Testis (tissue), 3 donors: ENCODE data around the gene CLRN1. TPM values are rescaled to one million over a fixed set of nuclear protein-coding genes. Genes with fewer than 3 reads are reported as not detected.

ENCODE experiments used
- DNase-seq: peaks from one replicate; pipeline ENCODE4 v3.0.0-alpha.2; 2019
- H3K27ac ChIP-seq, 2 donors: fragments of 200-600 bp; sonication (generic); one replicate each; pipeline ENCODE4 v1.5.1; 2019
- H3K27me3 ChIP-seq: fragments of 200-600 bp; sonication (generic); one replicate; pipeline ENCODE4 v1.5.1; 2019
- H3K36me3 ChIP-seq: fragments of 200-600 bp; sonication (generic); one replicate; pipeline ENCODE4 v1.5.1; 2017; ENCODE audit warnings: low read depth; ENCODE audit errors: missing control alignments
- H3K4me1 ChIP-seq: fragments of 200-600 bp; sonication (generic); one replicate; pipeline ENCODE4 v1.5.1; 2019
- H3K4me3 ChIP-seq, 2 donors: fragments of 200-600 bp; sonication (generic); one replicate each; pipeline ENCODE4 v1.5.1; 2017 to 2019
- H3K9me3 ChIP-seq: fragments of 200-600 bp; sonication (generic); one replicate; pipeline ENCODE4 v1.5.1; 2017
- CTCF ChIP-seq, 3 experiments: fragments of 450-650 bp in 2 of 3; fragments of 200-600 bp in 1 of 3; sonication (generic) in 1 of 3; IDR thresholded peaks; one replicate each; pipeline ENCODE4 v1.5.1; 2016 to 2019; ENCODE audit warnings: antibody characterized with exemption in 3 of 3, mild to moderate bottlenecking in 2 of 3, moderate library complexity in 1 of 3
- POLR2A ChIP-seq: fragments of 450-650 bp; IDR thresholded peaks from one replicate; pipeline ENCODE4 v1.6.1; 2017; ENCODE audit warnings: antibody characterized with exemption, mild to moderate bottlenecking, moderate library complexity
- WGBS, 2 donors: methylation state at CpG; one replicate each; pipeline ENCODE4 v1.1.5; 2018; 5-methylcytosine and 5-hydroxymethylcytosine counted together
- intact Hi-C: fragments of 100-400 bp; cut with DNase I; formaldehyde crosslinking; loops from one replicate; pipeline ENCODE4 v1.15.1; 2023; ENCODE audit warnings: low total_unique reads
- polyA plus RNA-seq: library from polyadenylated mRNA; stranded (reverse); fragments of 350-450 nt; fragmentation: Illumina TruSeq; extraction: RNeasy Lipid Tissue Mini Kit (QIAGEN cat#74804); gene quantifications from one replicate; pipeline ENCODE4 v1.2.3, GENCODE V29; 2014; ENCODE audit warnings: low read depth, low replicate concordance; ENCODE audit not compliant: insufficient read depth
- total RNA-seq, 2 donors: library from RNA; depleted of rRNA; stranded (reverse); fragments of >200 nt; gene quantifications; one replicate each; pipeline ENCODE4 v1.2.3, GENCODE V29; 2016

Gene CLRN1
- total and polyA plus RNA-seq, 3 donors from 2014 or later, result 0.38 to 0.79 (median 0.43) TPM

GRCh38 chr3:150890295-150890694, 82.2 kb downstream of the CLRN1 start:
- no peaks in the 10 kb centered on the region for H3K36me3 ChIP-seq
- H3K4me3 ChIP-seq, result no peak overlapping the region
- no peaks in the 10 kb centered on the region for H3K9me3 ChIP-seq
- no peak for DNase-seq
- H3K27ac ChIP-seq, result no peak overlapping the region
- no peaks in the 10 kb centered on the region for H3K4me1 ChIP-seq
- intact Hi-C loops, result no loop called here
- TF ChIP-seq POLR2A, result no peak
- no peak for TF ChIP-seq CTCF (IDR thresholded peaks at IDR 0.05)
- no peaks in the 10 kb centered on the region for H3K27me3 ChIP-seq
- 66 to 78% methylated on average over 3 of the region's 3 CpGs for WGBS, 2 donors

GRCh38 chr3:150889106-150889505, 83.4 kb downstream of the CLRN1 start:
- Histone ChIP-seq H3K4me1 (no peaks in the 10 kb centered on the region), H3K9me3 (no peaks in the 10 kb centered on the region), H3K27me3 (no peaks in the 10 kb centered on the region), H3K36me3 (no peaks in the 10 kb centered on the region), H3K27ac (no peak overlapping the region), H3K4me3 (no peak overlapping the region)
- intact Hi-C loops, result no loop called here
- WGBS, 2 donors, result 87 to 89% methylated on average over 6 of the region's 6 CpGs
- TF ChIP-seq POLR2A (no peak), CTCF (IDR thresholded peaks at IDR 0.05) (no peak)
- no peak for DNase-seq

- WGBS, 2 donors, result 96 to 100% methylated on average over 2 of the region's 2 CpGs
- Histone ChIP-seq H3K4me1 (no peaks in the 10 kb centered on the region), H3K4me3 (no peak overlapping the region), H3K27me3 (no peaks in the 10 kb centered on the region), H3K9me3 (no peaks in the 10 kb centered on the region), H3K36me3 (no peaks in the 10 kb centered on the region), H3K27ac (no peak overlapping the region)
- no peak for DNase-seq
- TF ChIP-seq CTCF (IDR thresholded peaks at IDR 0.05), result no peak
- no peak for TF ChIP-seq POLR2A
- intact Hi-C loops, result no loop called here
These were observed 85.5 kb downstream of the CLRN1 start for GRCh38 chr3:150887031-150887430.

- 81 to 83% methylated on average over 3 of the region's 3 CpGs for WGBS, 2 donors
- intact Hi-C loops, result no loop called here
- Histone ChIP-seq H3K36me3 (no peaks in the 10 kb centered on the region), H3K9me3 (no peaks in the 10 kb centered on the region), H3K27me3 (no peaks in the 10 kb centered on the region), H3K4me3 (no peak overlapping the region), H3K27ac (no peak overlapping the region), H3K4me1 (no peaks in the 10 kb centered on the region)
- TF ChIP-seq CTCF (IDR thresholded peaks at IDR 0.05), result no peak
- no peak for TF ChIP-seq POLR2A
- no peak for DNase-seq
These were observed 87.0 kb downstream of the CLRN1 start for GRCh38 chr3:150885535-150885934.

GRCh38 chr3:150878996-150879575, 93.4 kb downstream of the CLRN1 start:
- 27 to 33% methylated on average over 2 of the region's 2 CpGs for WGBS, 2 donors

More at GRCh38 chr3:150878996-150879575, 93.4 kb downstream of the CLRN1 start:
- Histone ChIP-seq H3K4me3 (no peak overlapping the region), H3K36me3 (no peaks in the 10 kb centered on the region), H3K27ac (no peak overlapping the region), H3K27me3 (no peaks in the 10 kb centered on the region), H3K9me3 (no peaks in the 10 kb centered on the region), H3K4me1 (peaks cover 3% of the 10 kb centered on the region)
- intact Hi-C loops, result no loop called here
- TF ChIP-seq CTCF (IDR thresholded peaks at IDR 0.05), result no peak
- no peak for TF ChIP-seq POLR2A
- no peak for DNase-seq
